IPS-NIHi11 (cell line): ENCODE data around the gene CEP68.
"Not testable (repeated sequence)": the region's sequence is repeated elsewhere in the genome, so short reads cannot be mapped to it uniquely, and the experiment has no call there.

Experiments used
- DNase-seq: peaks from one replicate; pipeline ENCODE4 v3.0.0; 2012; ENCODE audit warnings: mixed read lengths, low spot score

CEP68 gene, protein sequence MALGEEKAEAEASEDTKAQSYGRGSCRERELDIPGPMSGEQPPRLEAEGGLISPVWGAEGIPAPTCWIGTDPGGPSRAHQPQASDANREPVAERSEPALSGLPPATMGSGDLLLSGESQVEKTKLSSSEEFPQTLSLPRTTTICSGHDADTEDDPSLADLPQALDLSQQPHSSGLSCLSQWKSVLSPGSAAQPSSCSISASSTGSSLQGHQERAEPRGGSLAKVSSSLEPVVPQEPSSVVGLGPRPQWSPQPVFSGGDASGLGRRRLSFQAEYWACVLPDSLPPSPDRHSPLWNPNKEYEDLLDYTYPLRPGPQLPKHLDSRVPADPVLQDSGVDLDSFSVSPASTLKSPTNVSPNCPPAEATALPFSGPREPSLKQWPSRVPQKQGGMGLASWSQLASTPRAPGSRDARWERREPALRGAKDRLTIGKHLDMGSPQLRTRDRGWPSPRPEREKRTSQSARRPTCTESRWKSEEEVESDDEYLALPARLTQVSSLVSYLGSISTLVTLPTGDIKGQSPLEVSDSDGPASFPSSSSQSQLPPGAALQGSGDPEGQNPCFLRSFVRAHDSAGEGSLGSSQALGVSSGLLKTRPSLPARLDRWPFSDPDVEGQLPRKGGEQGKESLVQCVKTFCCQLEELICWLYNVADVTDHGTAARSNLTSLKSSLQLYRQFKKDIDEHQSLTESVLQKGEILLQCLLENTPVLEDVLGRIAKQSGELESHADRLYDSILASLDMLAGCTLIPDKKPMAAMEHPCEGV

DNA sequence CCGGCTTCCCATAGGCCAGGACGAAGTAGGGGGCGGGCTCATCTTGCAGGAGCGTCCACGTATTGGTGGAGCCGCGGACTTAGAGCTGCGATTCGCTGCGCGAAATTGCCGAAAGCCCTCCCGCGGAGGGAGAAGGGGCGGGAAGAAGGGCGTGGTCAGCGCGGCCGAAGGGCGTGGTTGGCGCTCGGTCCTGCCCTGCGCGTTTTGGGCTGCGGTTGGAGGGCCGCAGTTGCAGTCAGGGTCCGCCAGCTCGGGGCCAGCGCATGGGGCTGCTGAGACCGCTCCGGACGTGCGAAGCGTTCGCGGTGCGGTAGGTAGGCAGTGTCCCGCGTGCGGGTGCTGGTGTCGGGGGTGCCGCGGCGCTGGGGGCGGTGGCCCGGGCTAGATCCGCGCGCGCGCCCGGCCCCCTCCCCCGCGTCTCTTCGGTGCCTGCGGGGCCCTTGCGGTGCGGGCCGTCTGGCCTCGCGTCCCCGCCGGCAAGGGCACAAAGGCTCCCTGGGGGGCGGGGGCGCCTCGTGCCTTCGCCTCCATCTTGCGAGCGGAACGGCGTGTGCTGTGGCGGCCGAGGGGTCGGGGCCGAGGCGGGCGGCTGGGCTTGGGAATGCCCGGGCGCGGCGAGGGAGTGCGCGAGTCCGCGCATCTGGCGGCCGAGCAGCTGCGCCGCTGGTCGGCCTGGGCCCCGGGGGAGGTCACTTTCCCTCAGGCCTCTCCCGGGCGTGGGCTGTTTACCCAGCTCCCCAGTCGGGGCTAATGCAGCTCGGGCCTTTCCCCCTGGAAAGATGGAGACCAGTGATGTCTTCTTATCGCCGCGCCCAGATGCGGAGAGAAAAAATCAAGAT is at the start of gene CEP68:
TSS of gene CEP68 (plus strand) at position 202 of the 839 bp plus-strand sequence. CDS start 13,029 bp downstream, outside the sequence.
- peak; percentile 97 for DNase-seq

DNA sequence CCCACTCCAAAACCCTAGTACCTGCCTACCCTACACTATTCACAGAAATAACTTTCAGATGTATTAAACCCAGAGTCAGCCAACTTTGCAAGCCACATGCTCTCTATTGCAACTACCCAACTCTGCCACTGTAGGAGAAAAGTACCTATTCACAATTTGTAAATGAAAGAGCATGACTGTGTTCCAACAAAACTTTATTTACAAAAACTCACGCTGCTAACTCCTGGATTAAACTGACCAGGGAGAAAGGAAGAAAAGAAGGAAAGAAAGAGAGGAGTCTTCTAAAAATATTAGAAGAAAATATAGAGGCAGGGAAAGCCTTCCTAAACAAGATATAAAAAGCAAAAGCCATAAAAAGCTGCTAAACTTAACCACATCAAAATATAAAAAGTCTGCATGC is 42.4 kb upstream of the CEP68 start:
- no peak for DNase-seq

DNA sequence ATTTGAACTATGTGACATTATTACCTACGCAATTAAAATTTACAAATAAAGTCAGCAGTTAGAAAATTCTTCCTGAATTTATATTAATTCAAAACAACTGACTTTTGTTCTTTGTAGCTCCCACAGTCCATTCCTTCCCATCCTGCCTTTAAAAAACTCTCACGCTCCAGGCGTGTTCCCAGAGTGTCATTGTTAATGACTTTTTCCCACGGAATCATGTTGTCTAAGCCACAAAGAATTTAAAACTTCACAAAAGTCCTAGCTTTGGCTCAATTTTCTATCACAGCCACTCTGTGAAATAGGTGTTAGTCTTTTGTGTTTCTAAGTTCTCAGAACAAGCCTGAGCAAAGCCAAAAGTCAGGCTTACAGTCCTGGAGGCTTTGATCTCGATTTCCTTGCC is 40.5 kb upstream of the CEP68 start:
- no peak for DNase-seq

DNA sequence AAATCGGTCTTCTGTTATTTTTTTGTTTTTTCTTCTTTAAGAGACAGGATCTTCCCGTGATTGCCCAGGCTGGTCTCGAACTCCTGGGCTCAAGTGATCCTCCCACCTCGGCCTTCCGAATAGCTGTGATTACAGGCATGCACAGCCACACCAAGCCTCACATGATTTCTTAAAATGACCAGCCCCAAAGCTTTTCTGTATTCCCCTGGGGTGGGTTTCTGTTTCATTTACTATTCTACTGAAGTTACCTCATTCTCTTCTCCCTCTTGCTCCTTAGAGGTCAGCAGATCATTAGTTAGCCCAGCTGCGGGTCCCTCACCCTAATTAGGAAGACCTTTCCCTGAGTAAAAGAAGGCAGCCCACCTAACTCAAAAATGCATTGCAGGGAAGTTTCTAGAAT is 39.4 kb upstream of the CEP68 start:
- no peak for DNase-seq

DNA sequence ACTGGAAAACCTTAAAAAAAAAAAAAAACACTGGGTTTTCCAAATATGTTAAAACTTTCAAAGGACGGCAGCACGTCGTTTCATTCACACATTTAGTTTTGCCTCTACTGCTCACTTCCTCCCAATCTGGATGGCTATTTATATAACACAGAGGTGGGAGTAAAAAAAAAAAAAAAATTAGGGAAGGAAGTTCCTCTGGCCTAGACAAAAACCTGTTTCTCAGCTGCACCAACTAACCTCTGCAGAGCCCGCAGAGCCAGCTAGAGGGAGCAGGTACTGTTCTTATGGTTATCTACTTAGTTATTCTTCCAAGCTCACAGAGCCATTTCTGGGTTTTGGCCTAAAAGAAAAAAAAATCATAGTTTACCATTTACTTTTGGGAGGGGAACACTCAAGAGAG is 38.9 kb upstream of the CEP68 start:
- DNase-seq: peak; percentile 30

DNA sequence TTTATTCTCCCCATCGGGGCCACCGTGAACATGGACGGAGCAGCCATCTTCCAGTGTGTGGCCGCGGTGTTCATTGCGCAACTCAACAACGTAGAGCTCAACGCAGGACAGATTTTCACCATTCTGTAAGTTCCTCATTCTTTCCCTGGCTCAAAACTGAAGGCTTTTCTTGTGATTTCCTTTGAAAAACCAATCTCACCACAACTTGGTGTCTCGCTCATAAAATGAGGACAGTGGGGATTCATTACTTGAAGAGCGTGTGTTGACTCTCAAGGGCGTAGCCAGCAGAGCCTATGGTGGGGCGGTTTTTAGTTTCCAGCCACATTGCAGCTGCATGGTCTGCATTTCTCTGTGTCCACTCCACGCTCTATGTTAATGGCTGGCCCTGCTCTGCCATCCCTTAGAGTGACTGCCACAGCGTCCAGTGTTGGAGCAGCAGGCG is 38.1 kb upstream of the CEP68 start:
- no peak for DNase-seq

DNA sequence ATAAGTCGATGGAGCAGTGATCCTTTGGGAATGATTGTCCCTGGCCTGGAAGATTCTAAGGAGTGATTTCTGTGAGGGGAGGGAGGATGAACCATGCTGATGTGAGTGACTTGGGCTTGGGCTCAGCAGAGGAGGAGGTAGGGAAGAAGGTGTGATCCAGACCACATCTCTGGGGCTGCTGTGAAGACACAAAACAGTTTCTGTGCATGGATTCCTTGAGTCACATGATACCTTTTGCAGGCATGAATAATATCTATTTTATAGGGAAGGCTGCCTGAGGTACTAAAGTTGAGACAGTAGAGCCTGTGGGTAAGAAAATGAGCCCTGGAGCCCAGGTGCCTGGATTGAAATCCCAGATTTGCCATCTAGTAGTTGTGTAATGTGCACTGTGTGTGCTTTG is 37.2 kb upstream of the CEP68 start:
- DNase-seq: no peak

DNA sequence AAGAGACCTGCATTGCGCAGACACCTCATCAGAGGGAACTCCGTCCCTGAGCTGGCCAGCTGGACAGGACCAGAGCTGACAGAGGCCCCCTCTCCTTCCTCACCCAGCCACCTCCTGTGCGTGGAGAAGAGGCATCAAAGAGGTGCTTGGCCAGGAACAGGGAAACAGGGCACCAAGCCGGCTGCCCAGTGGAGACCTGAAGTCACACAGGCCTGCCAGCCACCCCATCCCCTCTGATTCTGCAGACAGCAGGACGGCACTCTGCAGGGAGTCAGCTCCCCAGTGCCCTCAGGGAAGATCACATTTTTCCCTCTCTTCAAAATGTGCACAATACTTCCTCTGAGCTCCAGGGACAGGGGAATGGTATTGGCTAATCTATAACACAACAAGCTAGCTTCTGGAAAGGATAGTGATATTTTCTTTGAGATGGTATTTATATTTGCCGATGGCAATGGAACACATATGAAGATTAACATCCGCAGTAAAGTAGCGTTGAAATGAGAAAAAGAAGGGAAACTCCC is 36.5 kb upstream of the CEP68 start:
- no peak for DNase-seq

DNA sequence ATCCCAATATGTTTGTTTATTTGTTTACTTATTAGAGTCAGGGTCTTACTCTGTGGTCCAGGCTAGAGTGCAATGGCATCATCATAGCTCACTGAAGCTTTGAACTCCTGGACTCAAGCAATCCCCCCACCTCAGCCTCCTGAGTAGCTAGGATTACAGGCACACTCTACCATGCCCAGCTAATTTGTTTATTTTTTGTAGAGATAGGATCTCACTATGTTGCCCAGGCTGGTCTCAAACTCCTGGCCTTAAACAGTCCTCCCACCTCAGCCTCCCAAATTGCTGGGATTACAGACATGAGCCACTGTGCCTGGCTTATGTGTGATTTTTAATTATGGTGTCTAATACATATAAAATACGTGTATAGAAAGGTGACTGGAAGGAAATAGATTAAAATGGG is 36.0 kb upstream of the CEP68 start:
- not testable (repeated sequence) for DNase-seq

DNA sequence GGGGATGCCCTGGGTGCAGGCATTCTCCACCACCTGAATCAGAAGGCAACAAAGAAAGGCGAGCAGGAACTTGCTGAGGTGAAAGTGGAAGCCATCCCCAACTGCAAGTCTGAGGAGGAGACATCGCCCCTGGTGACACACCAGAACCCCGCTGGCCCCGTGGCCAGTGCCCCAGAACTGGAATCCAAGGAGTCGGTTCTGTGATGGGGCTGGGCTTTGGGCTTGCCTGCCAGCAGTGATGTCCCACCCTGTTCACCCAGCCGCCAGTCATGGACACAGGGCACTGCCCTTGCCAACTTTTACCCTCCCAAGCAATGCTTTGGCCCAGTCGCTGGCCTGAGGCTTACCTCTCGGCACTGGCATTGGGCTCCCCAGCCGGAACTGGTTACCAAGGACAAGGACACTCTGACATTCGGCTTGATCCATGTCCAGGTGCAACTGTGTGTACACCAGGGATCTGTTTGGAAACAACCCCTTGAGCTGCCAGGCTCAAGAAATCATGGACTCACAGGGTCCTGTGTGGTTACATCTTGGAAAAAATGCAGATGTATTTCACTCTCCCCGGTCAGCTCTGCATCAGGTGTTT is 35.2 kb upstream of the CEP68 start:
- DNase-seq: no peak

DNA sequence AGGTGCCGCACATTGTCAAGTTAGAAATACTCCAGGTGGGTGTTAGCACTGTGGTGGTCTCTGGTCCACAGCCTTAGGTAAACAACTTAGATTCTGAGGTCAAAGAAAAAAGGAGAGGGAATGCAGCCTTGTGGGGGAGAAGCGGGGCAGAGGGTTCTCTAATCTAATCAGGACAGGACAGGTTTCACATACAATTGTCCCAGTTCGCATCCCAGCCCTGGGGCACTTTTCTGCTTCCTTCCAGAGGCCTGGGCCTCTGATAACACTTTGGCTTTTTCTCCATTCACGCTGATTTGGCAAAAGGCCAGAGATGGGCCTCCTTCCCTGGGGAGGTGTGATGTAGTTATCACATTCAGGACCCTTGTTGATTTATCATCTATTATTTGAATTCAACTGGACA is 34.5 kb upstream of the CEP68 start:
- DNase-seq: no peak

DNA sequence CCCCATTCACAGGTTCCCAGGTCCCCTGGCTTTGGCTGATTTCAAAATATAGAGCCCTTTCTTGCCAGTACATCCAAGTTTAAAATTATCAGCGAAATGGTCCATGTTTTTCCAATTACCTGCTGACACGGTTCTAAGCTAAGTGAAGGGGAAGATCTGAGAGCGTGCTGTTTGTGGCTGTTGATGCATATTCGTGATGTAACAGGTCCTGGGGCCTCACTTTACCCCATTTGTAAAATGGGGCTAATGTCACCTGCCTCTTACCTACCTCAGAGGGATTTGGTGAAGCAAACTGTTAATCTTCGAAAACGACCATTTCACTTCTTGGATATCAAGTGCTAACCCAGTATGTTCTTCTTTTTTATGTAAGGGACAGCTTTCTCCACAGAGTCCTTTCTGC is 34.0 kb upstream of the CEP68 start:
- DNase-seq: no peak

DNA sequence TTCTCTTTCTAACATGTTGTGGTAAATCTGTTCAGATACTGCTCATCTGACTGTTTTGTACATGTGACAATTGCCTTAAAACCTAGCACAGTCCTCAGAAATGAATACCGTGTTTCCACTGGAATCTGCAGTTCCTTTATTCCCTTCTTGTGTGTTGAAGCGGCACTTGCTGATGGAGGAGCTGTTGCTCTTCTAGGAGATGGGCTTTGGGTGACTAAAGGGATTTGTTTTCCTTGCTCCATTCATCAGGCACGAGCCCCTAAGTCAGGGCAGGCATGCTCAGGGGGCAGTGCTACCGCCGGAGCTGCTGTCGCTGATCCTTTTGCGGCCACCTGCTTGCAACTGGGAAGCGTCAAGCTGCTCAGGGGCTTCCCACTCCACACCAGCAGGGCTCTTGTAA is 32.5 kb upstream of the CEP68 start:
- DNase-seq: no peak

DNA sequence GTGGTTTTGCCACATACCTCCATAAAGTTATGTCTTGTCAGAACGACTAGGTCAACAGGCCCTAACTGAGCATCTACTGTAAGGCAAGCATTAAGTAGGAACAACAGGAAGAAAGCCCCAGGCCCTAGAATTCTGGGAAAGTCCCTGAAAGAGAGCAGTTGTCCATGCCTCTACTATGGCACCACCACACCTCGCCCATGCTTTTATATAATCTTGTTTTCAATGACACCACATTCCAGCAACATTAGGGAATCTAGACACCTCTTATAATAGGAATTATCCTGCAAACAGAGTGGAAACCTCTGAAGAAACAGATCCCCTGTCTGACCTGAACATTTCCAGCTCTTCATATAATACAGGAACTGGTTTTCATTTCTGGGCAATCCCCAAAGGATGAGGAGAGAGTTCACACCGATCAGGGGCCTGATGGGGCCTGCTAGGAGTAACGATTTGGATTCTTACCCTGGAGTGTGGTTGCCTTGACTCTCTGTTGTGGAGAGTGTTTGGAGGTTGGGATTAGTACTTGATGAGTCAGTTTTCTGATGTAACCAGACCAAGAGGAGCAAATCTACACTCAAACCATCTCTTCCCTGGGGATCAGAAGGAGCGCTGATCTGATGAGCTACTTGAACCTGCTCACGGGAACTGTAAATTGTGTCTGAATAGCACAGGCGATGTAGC is 31.9 kb upstream of the CEP68 start:
- DNase-seq: no peak

DNA sequence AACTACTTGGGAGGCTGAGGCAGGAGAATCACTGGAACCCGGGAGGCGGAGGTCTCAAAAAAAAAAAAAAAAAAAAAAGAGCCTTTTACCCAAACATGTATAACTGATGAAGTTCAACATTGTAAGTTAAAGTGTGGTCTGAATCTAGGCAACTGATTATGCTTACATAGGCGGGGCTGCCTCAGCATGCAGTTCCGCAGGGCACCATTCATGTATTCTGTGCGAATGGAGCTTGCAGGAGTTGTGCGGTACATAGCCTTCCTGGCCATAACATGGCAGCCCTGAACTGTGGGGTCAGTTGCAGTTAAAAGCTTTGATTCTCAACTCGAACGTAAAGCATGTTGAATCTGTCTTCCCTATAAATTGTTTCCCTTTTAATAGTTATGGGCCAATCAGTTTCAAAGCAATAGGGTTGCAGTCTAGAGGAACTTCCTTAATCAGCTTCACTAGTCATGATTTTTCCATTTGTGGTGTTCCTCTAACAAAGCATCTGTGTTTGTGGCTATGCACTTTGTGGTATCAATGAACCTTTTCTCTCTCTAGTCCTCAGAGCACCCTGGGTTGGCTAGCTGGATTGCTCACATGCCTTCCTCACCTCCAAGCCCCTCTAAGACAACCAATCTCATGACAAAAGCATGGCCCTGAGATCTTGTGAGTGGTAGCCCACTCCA is 30.6 kb upstream of the CEP68 start:
- no peak for DNase-seq

DNA sequence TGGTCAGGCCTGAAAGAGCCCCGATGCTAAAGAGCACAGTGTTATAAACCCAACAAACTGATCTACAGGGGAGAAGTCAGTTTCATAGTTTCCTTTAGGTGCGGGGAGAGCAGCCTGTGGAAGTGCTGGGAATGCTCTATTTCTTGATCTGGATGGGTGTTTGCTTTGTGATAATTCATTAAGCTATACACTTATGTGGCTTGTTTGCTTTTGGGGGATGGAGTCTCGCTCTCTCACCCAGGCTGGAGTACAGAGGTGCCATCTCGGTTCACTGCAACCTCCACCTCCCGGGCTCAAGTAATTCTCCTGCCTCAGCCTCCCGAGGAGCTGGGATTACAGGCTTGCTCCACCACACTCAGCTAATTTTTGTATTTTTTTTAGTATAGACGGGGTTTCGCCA is 30.1 kb upstream of the CEP68 start:
- DNase-seq: no peak

DNA sequence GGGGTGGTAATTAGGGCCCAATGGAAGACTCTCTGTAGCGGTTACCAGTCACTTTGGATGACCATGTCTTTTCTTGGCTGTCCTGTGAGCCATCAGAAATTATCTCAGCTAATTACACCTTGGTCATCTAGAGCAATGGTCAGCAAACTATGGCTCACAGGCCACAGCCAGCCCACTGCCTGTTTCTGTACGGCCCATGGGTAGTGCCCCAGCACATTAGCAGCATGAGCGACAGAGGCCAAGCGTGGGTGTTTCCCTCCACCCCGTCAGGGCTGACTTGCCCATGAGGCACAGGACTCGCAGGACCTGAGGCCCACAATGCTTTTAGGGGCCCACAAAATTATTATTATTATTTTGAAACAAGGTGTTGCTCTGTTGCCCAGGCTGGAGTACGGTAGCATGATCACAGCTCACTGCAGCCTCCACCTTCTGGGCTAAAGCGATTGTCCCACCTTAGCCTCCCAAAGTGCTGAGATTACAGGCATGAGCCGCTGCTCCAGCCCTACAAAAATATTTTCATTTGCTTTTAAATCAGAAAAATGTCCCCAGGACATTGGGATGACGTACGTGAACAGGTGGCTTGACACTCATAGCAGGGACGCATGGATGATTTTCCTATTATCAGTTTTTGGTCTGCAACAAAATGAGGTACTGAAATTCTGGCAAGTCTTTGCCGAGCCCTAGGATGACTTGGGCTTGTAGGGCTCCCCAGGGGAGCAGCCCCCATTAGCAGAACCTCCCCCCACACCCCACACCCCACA is 29.3 kb upstream of the CEP68 start:
- no peak for DNase-seq

DNA sequence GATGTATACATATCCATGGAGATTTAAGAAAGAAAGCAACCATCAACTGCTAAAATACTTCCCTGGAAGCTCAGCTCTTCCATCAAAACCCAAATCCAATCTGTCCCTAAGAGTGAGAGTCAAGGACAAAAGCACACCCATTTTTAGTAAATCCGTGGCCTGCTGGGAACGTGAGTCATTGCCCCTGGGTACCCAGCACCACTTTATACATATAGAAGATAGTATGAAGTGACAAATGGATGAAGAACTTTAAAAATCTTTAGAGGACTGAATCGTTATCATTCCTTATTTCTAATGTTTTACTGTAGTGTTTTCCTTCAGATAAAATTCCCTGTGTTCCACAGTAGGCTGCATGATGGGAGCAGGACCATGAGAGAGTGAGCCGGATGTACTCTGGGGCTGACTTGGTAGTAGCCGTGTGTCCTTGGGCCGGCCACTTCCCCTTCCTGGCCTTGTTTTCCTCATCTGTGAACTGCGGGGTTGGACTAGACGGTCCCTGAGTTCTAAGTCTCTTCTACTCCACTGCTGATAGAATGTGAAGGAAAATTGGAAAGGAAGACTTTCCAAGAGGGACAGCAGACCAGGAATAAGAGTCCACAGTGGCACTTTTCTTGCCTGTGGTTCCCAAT is 28.5 kb upstream of the CEP68 start:
- DNase-seq: no peak
